ENCODE data around the gene KIAA0513. TPM values are rescaled to one million over a fixed set of nuclear protein-coding genes. Genes with fewer than 3 reads are reported as not detected.

Gene KIAA0513
- total and polyA plus RNA-seq, 2 donors (not counting 3 experiments of a cell fraction or from before 2014, with no cell fraction given), result 1.8 to 4.3 TPM

DNA sequence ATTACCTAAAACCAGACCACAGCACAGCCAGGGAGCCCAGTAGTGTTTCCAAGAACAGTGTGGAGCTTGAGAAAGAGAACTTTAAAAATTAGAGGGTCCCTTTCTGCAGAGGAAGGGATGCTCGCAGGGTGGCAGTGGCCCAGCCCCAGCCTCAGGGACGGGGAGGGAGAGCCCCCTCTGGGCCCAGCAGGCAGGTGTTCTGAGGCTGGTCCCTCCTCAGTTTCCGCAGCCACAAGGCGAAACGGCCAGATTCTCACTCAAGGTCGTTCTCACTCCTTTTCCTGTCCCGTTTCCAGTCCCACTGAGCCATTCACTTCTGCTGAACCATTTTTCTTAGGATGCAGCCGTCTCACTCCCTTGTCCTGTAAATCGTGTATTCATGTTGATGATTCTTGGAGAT is 64.7 kb downstream of the KIAA0513 start:
- ChIA-PET CTCF (no interaction called here), POLR2A (no interaction called here)
- no peak for TF ChIP-seq JUN (IDR thresholded peaks at IDR 0.05; ENCODE audit: borderline replicate concordance, insufficient read depth, insufficient read length, low read depth)
- TF ChIP-seq, protein P1, sequence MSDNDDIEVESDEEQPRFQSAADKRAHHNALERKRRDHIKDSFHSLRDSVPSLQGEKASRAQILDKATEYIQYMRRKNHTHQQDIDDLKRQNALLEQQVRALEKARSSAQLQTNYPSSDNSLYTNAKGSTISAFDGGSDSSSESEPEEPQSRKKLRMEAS (IDR thresholded peaks at IDR 0.05; ENCODE audit: insufficient read depth, insufficient read length), result no peak
- TF ChIP-seq POLR2AphosphoS5 (IDR thresholded peaks at IDR 0.05; ENCODE audit: insufficient read depth, low read depth, low read length), result no peak
- no peak for TF ChIP-seq GATA2 (IDR thresholded peaks at IDR 0.05; ENCODE audit: insufficient read depth, insufficient read length, low read depth, low read length)
- TF ChIP-seq EZH2 (IDR thresholded peaks at IDR 0.05; ENCODE audit: borderline replicate concordance, low read depth, low read length, severe bottlenecking), result no peak
- TF ChIP-seq, protein P2, sequence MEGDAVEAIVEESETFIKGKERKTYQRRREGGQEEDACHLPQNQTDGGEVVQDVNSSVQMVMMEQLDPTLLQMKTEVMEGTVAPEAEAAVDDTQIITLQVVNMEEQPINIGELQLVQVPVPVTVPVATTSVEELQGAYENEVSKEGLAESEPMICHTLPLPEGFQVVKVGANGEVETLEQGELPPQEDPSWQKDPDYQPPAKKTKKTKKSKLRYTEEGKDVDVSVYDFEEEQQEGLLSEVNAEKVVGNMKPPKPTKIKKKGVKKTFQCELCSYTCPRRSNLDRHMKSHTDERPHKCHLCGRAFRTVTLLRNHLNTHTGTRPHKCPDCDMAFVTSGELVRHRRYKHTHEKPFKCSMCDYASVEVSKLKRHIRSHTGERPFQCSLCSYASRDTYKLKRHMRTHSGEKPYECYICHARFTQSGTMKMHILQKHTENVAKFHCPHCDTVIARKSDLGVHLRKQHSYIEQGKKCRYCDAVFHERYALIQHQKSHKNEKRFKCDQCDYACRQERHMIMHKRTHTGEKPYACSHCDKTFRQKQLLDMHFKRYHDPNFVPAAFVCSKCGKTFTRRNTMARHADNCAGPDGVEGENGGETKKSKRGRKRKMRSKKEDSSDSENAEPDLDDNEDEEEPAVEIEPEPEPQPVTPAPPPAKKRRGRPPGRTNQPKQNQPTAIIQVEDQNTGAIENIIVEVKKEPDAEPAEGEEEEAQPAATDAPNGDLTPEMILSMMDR (IDR thresholded peaks at IDR 0.05; ENCODE audit: extremely low read depth in 1 of 2, insufficient read depth in 1 of 2, low read depth in 1 of 2, low read length in 2 of 2), result no peak
- TF ChIP-seq MYC (IDR thresholded peaks at IDR 0.05; ENCODE audit: low read depth, low read length), result no peak
- TF ChIP-seq FOS (IDR thresholded peaks at IDR 0.05; ENCODE audit: borderline replicate concordance, insufficient read depth, low read length), result no peak
- no peak for TF ChIP-seq POLR2A (IDR thresholded peaks at IDR 0.05; ENCODE audit: low read depth, low read length)
- dilution Hi-C loops (cut with MboI; ENCODE audit: extremely low pct_ligation_motif_present, low sequenced_read_pairs) (no loop called here), intact Hi-C loops (cut with micrococcal nuclease) (no loop called here)
- Histone ChIP-seq H4K20me1 (replicated peaks; ENCODE audit: control insufficient read depth, extremely low read depth, insufficient read depth, low read length) (no peaks in the 10 kb centered on the region), H3K79me2 (ENCODE audit: control insufficient read depth, insufficient read depth, low read length) (no peaks in the 10 kb centered on the region), H3K9me1 (replicated peaks; ENCODE audit: control insufficient read depth, extremely low read depth, insufficient read depth, low read length) (no peaks in the 10 kb centered on the region), H3K4me2 (ENCODE audit: insufficient read depth, low read length) (no peak overlapping the region), H3K9ac (replicated peaks; ENCODE audit: extremely low read depth, insufficient read depth, low read length) (no peak overlapping the region), H3K4me1 (ENCODE audit: control insufficient read depth, extremely low read depth, insufficient read depth, low read length) (no peaks in the 10 kb centered on the region), H3K9me3 (replicated peaks; ENCODE audit: control insufficient read depth, insufficient read depth, low read length) (no peaks in the 10 kb centered on the region), H3K36me3 (ENCODE audit: control insufficient read depth in 2 of 2, extremely low read depth in 1 of 2, insufficient read depth in 2 of 2, low read length in 2 of 2) (no peaks in the 10 kb centered on the region), H3K27ac (ENCODE audit: insufficient read depth, low read depth, low read length) (no peak overlapping the region), H3K27me3 (ENCODE audit: control insufficient read depth in 2 of 2, insufficient read depth in 2 of 2, low read length in 2 of 2) (peaks cover 0 to 3% of the 10 kb centered on the region in 2 experiments), H2AFZ (ENCODE audit: low read depth, low read length) (no peak overlapping the region), H3K4me3 (replicated peaks in 1 of 3; ENCODE audit: insufficient read depth in 1 of 3, low read depth in 1 of 3, low read length in 3 of 3) (no peak overlapping the region)
- no TSS peak for BruUV-seq (replicated peaks)
- FAIRE-seq (no peak), DNase-seq (ENCODE audit: low read depth, low spot score) (no peak)

All from endothelial cell of umbilical vein (primary cell).